Measurements from ENCODE around the gene HS3ST6.

GRCh38 chr16:1938316-1938715 is 20.1 kb upstream of the HS3ST6 start:
- no peak for TF ChIP-seq POLR2A (IDR thresholded peaks at IDR 0.05)
- no peak for TF ChIP-seq CTCF (IDR thresholded peaks at IDR 0.05)

Data from transverse colon (tissue), 3 donors.